Epidermal melanocyte (primary cell): ENCODE measurements around the gene CR1.
"Not testable (repeated sequence)": the region's sequence is repeated elsewhere in the genome, so short reads cannot be mapped to it uniquely, and the experiment has no call there.

ENCODE experiments used
- DNase-seq: peaks from one replicate; pipeline ENCODE4 v3.0.0; 2011; ENCODE audit warnings: low spot score; ENCODE audit not compliant: insufficient read length

The CR1 gene

GRCh38 chr1:207581496-207582153, 85.7 kb downstream of the CR1 start:
- no peak for DNase-seq

- not testable (repeated sequence) for DNase-seq
Observed at GRCh38 chr1:207589506-207589905, 93.5 kb downstream of the CR1 start.

DNA sequence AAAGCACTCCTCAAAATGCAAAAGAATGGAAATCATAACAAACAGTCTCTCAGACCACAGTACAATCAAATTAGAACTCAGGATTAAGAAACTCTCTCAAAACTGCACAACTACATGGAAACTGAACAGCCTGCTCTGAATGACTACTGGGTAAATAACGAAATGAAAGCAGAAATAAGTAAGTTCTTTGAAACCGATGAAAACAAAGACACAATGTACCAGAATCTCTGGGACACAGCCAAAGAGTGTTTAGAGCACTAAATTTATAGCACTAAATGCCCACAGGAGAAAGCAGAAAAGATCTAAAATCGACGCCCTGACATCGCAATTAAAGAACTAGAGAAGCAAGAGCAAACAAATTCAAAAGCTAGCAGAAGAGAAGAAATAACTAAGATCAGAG, 95.2 kb downstream of the CR1 start:
- DNase-seq, result not testable (repeated sequence)

DNA sequence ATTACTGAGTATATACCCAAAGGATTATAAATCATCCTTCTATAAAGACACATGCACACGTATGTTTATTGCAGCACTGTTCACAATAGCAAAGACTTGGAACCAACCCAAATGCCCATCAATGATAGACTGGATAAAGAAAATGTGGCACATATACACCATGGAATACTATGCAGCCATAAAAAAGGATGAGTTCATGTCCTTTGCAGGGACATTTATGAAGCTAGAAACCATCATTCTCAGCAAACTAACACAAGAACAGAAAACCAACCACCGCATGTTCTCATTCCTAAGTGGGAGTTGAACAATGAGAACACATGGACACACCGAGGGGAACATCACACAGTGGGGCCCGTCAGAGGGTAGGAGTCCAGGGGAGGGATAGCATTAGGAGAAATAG, 98.1 kb downstream of the CR1 start:
- not testable (repeated sequence) for DNase-seq

DNA sequence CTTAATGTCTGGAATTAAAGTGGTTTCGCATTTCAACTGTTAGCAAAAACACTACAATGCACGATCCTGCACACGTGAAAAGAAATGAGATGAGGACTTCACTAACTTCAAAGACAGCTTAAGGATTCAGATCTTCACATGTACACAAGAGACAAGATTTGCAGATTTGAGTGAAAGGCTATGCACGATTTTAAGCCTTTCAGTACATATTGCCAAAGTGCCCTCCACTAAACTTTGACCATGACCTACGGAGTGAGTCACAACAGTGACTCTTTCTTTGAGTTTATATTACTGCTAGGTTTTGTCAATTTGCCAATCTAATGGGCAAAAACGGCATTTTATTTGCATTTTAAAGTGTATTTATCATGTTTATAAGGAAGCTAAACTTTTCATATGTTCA, 107.8 kb downstream of the CR1 start:
- DNase-seq, result no peak

- DNase-seq, result no peak
Observed at GRCh38 chr1:207605444-207606361, 109.7 kb downstream of the CR1 start.

- DNase-seq, result no peak
Observed at GRCh38 chr1:207606362-207606755, 110.4 kb downstream of the CR1 start.

DNA sequence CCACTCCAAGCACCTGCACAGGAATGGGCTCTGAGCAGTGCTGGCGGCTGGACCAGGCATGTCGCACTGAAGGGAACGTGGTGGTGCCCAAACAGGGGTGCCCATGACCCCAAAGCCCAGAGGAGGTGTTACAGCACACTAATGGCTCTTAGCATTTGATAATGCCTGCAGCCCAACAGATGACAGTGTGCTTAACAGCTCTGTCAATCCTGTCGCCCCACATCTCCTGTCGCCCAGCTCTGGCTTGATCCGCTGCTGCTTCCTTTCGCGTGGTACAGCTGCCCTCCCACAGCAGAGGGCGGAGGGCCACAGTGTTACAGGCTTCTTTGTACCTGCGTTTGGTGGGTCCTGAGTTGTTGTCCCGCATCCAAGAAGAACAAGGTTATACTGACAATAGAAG, 116.8 kb downstream of the CR1 start:
- no peak for DNase-seq

GRCh38 chr1:207619871-207620542, 124.0 kb downstream of the CR1 start:
- DNase-seq, result peak; percentile 33

GRCh38 chr1:207620543-207620893, 124.6 kb downstream of the CR1 start:
- DNase-seq, result no peak

- not testable (repeated sequence) for DNase-seq
Observed at GRCh38 chr1:207625504-207626071, 129.6 kb downstream of the CR1 start.

DNA sequence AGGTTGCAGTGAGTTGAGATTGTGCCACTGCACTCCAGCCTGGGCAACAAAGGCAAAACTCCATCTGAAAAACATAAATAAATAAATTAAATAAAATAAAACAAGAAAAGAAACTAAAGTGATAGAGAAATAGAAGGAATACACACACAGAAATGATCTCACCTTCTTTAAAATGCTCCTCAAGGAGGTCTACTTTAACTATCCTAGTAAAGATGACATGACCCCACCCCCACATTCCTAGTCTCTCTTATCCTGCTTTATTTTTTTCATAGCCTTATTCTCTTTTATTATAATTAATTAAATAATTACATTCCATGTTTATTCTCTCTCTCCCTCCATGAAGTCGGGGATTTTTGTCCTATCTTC, 131.0 kb downstream of the CR1 start:
- no peak for DNase-seq

DNA sequence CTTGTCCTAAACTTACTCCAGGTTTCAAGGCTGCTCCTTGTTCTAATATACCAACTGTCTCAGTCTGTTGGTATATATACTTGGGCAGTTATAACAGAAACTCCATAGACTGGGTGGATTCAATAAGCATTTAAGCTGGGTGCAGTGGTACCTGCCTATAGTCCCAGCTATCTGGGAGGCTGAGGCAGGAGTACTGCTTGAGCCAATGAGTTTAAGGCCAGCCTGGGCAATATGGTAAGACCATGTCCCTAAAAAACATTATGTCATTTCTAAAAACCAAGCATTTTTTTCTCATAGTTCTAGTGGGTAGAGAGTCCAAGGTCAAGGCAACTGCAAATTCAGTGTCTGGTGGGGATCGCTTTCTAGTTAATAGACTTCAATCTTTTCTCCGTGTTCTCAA, 131.5 kb downstream of the CR1 start:
- DNase-seq, result no peak

GRCh38 chr1:207628776-207629175, 132.8 kb downstream of the CR1 start:
- no peak for DNase-seq

DNA sequence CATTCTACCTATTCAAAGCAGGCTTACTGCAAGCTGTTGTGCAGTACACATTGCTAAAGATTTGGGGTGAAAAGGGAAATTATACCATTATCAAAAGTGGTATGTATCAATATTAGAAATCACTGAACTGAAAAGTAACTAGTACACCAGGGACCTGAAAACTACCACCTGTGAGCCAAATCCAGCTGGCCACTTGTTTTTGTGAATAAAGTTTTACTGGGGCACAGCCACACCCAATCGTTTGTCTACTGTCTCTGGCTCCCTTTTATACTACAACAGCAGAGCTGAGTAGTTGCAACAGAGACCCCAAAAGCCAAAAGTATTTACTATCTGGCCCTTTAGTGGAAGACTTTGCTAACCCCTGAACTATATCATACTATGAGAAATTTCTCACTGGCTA, 135.2 kb downstream of the CR1 start:
- DNase-seq, result no peak

GRCh38 chr1:207633226-207633625, 137.3 kb downstream of the CR1 start:
- DNase-seq, result no peak

- not testable (repeated sequence) for DNase-seq
Observed at GRCh38 chr1:207633699-207634289, 137.8 kb downstream of the CR1 start.

DNA sequence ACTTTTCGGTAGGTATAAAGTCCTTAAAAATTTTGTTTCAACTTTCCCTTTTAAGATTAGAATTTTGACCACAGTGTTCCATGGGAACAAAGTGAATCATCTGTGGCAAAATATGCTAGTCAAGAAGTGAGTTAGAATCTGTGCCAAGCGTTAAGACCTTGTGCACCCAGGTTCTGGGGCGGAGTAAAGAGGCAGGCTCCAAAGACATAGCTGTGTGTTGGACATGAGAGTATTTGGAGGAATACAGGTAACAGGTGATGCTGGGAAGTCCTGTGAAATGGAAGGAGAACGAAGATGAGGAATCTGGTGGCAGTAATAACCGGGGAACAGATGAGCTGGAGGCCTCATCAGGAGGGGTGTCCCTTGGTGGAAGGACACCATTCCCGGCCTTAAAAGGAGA, 138.3 kb downstream of the CR1 start:
- DNase-seq, result not testable (repeated sequence)

DNA sequence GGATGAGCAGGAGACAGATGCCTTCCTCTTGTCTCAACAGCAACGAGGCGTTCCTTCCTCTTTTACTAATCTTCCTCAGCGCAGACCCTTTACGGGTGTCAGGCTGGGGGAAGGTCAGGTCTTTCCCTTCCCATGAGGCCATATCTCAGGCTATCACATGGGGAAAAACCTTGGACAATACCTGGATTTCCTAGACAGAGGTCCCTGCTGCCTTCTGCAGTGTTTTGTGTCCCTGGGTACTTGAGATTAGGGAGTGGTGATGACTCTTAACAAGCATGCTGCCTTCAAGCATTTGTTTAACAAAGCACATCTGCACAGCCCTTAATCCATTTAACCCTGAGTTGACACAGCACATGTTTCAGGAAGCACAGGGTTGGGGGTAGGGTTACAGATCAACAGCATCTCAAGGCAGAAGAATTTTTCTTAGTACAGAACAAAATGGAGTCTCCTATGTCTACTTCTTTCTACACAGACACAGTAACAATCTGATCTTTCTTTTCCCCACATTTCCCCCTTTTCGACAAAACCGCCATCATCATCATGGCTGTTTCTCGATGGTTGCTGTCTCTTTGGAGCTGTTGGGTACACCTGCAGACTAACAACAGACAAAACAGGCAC, 139.7 kb downstream of the CR1 start:
- not testable (repeated sequence) for DNase-seq

GRCh38 chr1:207638487-207639145, 142.7 kb downstream of the CR1 start:
- DNase-seq, result not testable (repeated sequence)

- not testable (repeated sequence) for DNase-seq
Observed at GRCh38 chr1:207639362-207639761, 143.4 kb downstream of the CR1 start.
